Mucosa of descending colon (tissue), 3 donors: ENCODE data around the gene SPATA18. TPM values are rescaled to one million over a fixed set of nuclear protein-coding genes. Genes with fewer than 3 reads are reported as not detected.

Experiments used
- ATAC-seq: fragments of 200-7000 bp; cut with Tn5 transposase; one replicate; pipeline ENCODE4 v1.9.1; 2020; ENCODE audit warnings: mild to moderate bottlenecking, moderate library complexity
- DNase-seq, 3 donors: peaks; one replicate each; pipeline ENCODE4 v3.0.0-alpha.2; 2020
- H3K36me3 ChIP-seq: fragments of 200-600 bp; one replicate; pipeline ENCODE4 v1.8.0; 2021; ENCODE audit warnings: low read depth, mild to moderate bottlenecking
- H3K4me1 ChIP-seq: fragments of 200-600 bp; one replicate; pipeline ENCODE4 v1.8.0; 2021; ENCODE audit warnings: low read depth, mild to moderate bottlenecking
- H3K4me3 ChIP-seq: fragments of 200-600 bp; one replicate; pipeline ENCODE4 v1.8.0; 2021; ENCODE audit warnings: mild to moderate bottlenecking
- H3K9me3 ChIP-seq: fragments of 200-600 bp; one replicate; pipeline ENCODE4 v1.8.0; 2021; ENCODE audit warnings: mild to moderate bottlenecking
- intact Hi-C, 2 donors: fragments of 100-400 bp; cut with DNase I in 1 of 2; cut with micrococcal nuclease in 1 of 2; formaldehyde crosslinking; loops; one replicate each; pipeline versions ENCODE4 v1.11.0 to v1.11.1; 2022; cut with DNase I, micrococcal nuclease
- total RNA-seq, 3 donors: library from RNA; stranded (reverse); fragmentation: NEBNext Ultra II Directional in 2 of 3; extraction: Animal tissue kit (Norgen Biotek cat#: 25700) in 2 of 3; gene quantifications; one replicate each; pipeline versions ENCODE4 v1.2.1 to v1.2.4, GENCODE V29; 2021 to 2023
- TF ChIP-seq, protein P1 (sequence below): fragments of 200-600 bp; IDR thresholded peaks from one replicate; pipeline ENCODE4 v1.8.0; 2022; ENCODE audit warnings: antibody characterized with exemption, mild to moderate bottlenecking
- donor health status: DM: no; HTN: no; CAD: no; lungs with moderate emphysema.
- donor health status: DM: no; HTN: no; CAD: no.
- donor health status: DM: no; HTN: yes; CAD: no.

The SPATA18 gene
- total RNA-seq, 3 donors from 2014 or later, result 8.4 to 15.5 (median 8.7) TPM

DNA sequence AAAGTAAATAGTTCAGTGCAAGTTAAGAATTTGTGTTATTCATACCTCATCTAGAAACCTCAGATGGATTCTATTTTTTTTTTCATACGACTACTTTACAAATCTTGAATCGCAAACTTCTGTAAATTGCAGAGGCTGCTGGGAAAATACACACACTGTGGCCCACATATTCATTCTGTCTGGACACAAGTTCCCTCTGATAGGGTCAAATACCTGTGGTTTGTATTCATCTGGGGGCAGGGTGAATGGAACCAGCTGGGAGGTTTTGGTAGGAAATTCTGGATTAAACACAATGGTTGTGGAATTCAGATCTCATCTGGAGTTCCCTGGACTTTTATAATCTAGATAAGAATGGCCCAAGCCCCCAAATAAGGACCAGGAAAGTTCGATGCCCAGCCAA lies 56.2 kb downstream of the SPATA18 start:
- no peak for DNase-seq
- intact Hi-C loops, result no loop called here
- TF ChIP-seq, protein P1, sequence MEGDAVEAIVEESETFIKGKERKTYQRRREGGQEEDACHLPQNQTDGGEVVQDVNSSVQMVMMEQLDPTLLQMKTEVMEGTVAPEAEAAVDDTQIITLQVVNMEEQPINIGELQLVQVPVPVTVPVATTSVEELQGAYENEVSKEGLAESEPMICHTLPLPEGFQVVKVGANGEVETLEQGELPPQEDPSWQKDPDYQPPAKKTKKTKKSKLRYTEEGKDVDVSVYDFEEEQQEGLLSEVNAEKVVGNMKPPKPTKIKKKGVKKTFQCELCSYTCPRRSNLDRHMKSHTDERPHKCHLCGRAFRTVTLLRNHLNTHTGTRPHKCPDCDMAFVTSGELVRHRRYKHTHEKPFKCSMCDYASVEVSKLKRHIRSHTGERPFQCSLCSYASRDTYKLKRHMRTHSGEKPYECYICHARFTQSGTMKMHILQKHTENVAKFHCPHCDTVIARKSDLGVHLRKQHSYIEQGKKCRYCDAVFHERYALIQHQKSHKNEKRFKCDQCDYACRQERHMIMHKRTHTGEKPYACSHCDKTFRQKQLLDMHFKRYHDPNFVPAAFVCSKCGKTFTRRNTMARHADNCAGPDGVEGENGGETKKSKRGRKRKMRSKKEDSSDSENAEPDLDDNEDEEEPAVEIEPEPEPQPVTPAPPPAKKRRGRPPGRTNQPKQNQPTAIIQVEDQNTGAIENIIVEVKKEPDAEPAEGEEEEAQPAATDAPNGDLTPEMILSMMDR, result no peak
- H3K9me3 ChIP-seq, result no peaks in the 10 kb centered on the region
- ATAC-seq, result no peak
- H3K36me3 ChIP-seq, result no peaks in the 10 kb centered on the region
- H3K4me1 ChIP-seq, result no peaks in the 10 kb centered on the region
- H3K4me3 ChIP-seq, result no peak overlapping the region

- Histone ChIP-seq H3K9me3 (no peaks in the 10 kb centered on the region), H3K36me3 (no peaks in the 10 kb centered on the region), H3K4me3 (no peak overlapping the region), H3K4me1 (no peaks in the 10 kb centered on the region)
- TF ChIP-seq, protein P1, result no peak
- intact Hi-C loops, result no loop called here
- ATAC-seq (no peak), DNase-seq (no peak)
These were observed 56.6 kb downstream of the SPATA18 start for GRCh38 chr4:52107745-52108144.

GRCh38 chr4:52110171-52110570 lies 59.1 kb downstream of the SPATA18 start:
- no peak for ATAC-seq
- H3K4me1 ChIP-seq, result no peaks in the 10 kb centered on the region
- H3K4me3 ChIP-seq, result no peak overlapping the region
- TF ChIP-seq, protein P1, result no peak
- intact Hi-C loops, result no loop called here
- no peaks in the 10 kb centered on the region for H3K9me3 ChIP-seq
- DNase-seq, result no peak
- H3K36me3 ChIP-seq, result no peaks in the 10 kb centered on the region

GRCh38 chr4:52111995-52112394 lies 60.9 kb downstream of the SPATA18 start:
- DNase-seq, result no peak
- H3K4me3 ChIP-seq, result no peak overlapping the region
- H3K36me3 ChIP-seq, result no peaks in the 10 kb centered on the region
- H3K4me1 ChIP-seq, result no peaks in the 10 kb centered on the region
- intact Hi-C loops, result no loop called here
- no peaks in the 10 kb centered on the region for H3K9me3 ChIP-seq
- TF ChIP-seq, protein P1, result no peak
- no peak for ATAC-seq

DNA sequence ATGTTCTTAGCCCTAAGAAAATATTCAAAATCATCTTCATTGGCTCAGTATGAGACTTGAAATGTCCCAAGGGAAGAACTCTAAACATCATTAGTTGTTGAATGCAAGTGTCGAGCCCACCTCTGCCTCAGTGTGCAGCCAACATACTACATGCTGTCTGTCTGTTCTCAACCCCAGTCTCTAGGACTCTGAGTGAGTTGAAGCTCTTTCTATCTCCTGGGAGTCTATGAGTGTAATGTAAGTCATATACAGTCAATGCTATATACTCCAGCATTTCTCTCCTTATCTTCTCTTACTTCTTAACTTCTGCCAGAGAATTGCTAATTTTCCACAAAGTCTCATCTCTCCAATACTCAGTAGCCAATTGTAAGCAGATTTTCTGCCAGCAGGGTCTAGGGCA lies 61.3 kb downstream of the SPATA18 start:
- no peaks in the 10 kb centered on the region for H3K9me3 ChIP-seq
- TF ChIP-seq, protein P1, result no peak
- ATAC-seq, result no peak

DNA sequence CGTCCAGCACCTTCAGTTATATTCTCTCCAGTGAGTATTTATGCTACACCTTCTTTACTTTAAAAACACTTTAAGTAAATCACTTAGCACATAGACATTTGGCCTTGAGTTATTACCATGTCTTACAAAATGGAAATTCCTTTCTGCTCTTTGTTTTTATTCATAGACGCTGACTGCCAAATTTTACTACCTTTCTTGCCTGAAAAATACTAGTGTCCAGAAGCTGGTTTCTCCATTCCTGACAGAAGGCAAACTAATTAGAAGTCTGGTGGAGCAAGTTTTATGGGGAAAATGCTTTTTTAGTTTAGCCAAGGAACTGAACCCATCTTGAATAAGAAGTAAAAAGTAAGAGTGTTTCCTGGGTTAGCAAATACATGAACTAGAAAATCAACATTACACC lies 65.5 kb downstream of the SPATA18 start:
- TF ChIP-seq, protein P1, result no peak
- intact Hi-C loops, result no loop called here
- no peaks in the 10 kb centered on the region for H3K4me1 ChIP-seq

More for the DNA sequence above, 61.3 kb downstream of the SPATA18 start:
- Histone ChIP-seq H3K4me1 (no peaks in the 10 kb centered on the region), H3K4me3 (no peak overlapping the region), H3K36me3 (no peaks in the 10 kb centered on the region)
- intact Hi-C loops, result no loop called here
- DNase-seq, result no peak

More for the DNA sequence above, 65.5 kb downstream of the SPATA18 start:
- Histone ChIP-seq H3K36me3 (no peaks in the 10 kb centered on the region), H3K9me3 (no peaks in the 10 kb centered on the region), H3K4me3 (no peak overlapping the region)
- ATAC-seq (no peak), DNase-seq (no peak)
